Measurements from ENCODE around the gene IL20.

GRCh38 chr1:206868264-206868663 lies 2.8 kb downstream of the IL20 start:
- no peak for TF ChIP-seq CTCF (IDR thresholded peaks at IDR 0.05)
- no peak for TF ChIP-seq POLR2AphosphoS5 (IDR thresholded peaks at IDR 0.05)
- TF ChIP-seq EP300 (IDR thresholded peaks at IDR 0.05) = no peak
- TF ChIP-seq POLR2A (IDR thresholded peaks at IDR 0.05) = no peak
